ENCODE data around the gene MUC6.

The MUC6 gene

GRCh38 chr11:972523-973211 is 63.9 kb downstream of the MUC6 start (continued):
- TF ChIP-seq ZSCAN5A (tag by site-specific recombination; IDR thresholded peaks at IDR 0.05) = no peak
- no peak for TF ChIP-seq SCRT2 (tag by site-specific recombination; IDR thresholded peaks at IDR 0.05)

GRCh38 chr11:971731-972365 is 64.7 kb downstream of the MUC6 start:
- no peak for TF ChIP-seq RBAK (tag by site-specific recombination; IDR thresholded peaks at IDR 0.05)
- TF ChIP-seq ZFP3 (tag by site-specific recombination; IDR thresholded peaks at IDR 0.05; ENCODE audit: low read depth) = no peak
- TF ChIP-seq TSHZ1 (tag by site-specific recombination; IDR thresholded peaks at IDR 0.05; ENCODE audit: borderline replicate concordance) = no peak
- no peak for TF ChIP-seq ZNF707 (tag by site-specific recombination; IDR thresholded peaks at IDR 0.05)
- no peak for TF ChIP-seq GLI4 (tag by site-specific recombination; IDR thresholded peaks at IDR 0.05)
- no peak for TF ChIP-seq EGR2 (tag by site-specific recombination; IDR thresholded peaks at IDR 0.05; ENCODE audit: low read depth)
- no peak for TF ChIP-seq ZNF518A (tag by site-specific recombination; conservative IDR thresholded peaks at IDR 0.05; ENCODE audit: low read depth)
- TF ChIP-seq ZNF121 (tag by site-specific recombination; IDR thresholded peaks at IDR 0.05) = no peak
- no peak for TF ChIP-seq ZBTB7A (tag by site-specific recombination; IDR thresholded peaks at IDR 0.05; ENCODE audit: low read depth)
- no peak for TF ChIP-seq ZNF548 (tag by site-specific recombination; IDR thresholded peaks at IDR 0.05)
- no peak for TF ChIP-seq ZNF214 (tag by site-specific recombination; IDR thresholded peaks at IDR 0.05; ENCODE audit: borderline replicate concordance)
- TF ChIP-seq ZNF792 (tag by site-specific recombination; IDR thresholded peaks at IDR 0.05) = no peak
- no peak for TF ChIP-seq MZF1 (tag by site-specific recombination; IDR thresholded peaks at IDR 0.05; ENCODE audit: borderline replicate concordance)
- Histone ChIP-seq H3K4me1 (ENCODE audit: control insufficient read depth, insufficient read depth, low read length) (no peaks in the 10 kb centered on the region), H3K36me3 (ENCODE audit: control insufficient read depth in 2 of 2, insufficient read depth in 1 of 2, low read length in 2 of 2) (peaks cover 0 to 83% of the 10 kb centered on the region in 2 experiments; a peak in 1 of 3 replicates), H3K27ac (ENCODE audit: extremely low read depth, low read depth, low read length) (no peak overlapping the region), H3K9me3 (ENCODE audit: control insufficient read depth, insufficient read depth, low read depth, low read length) (no peaks in the 10 kb centered on the region), H3K4me3 (ENCODE audit: low read depth, low read length) (no peak overlapping the region)
- CTCF ChIA-PET = no interaction called here
- POLR2A ChIA-PET = no interaction called here
